ENCODE measurements around the gene SPHK1.
A peak's percentile ranks its signal among the peaks of the same experiment; 100 is the strongest.

Gene SPHK1

GRCh38 chr17:76363107-76363842 is 21.1 kb upstream of the SPHK1 start:
- no peak for DNase-seq

GRCh38 chr17:76365256-76365903 is 19.0 kb upstream of the SPHK1 start:
- DNase-seq = peak; percentile 23

- DNase-seq = no peak
Measured at GRCh38 chr17:76366247-76366646, 18.2 kb upstream of the SPHK1 start.

GRCh38 chr17:76367642-76368041 is 16.8 kb upstream of the SPHK1 start:
- DNase-seq = no peak

- no peak for DNase-seq
Measured at GRCh38 chr17:76368545-76368944, 15.9 kb upstream of the SPHK1 start.

GRCh38 chr17:76369379-76369778 is 15.0 kb upstream of the SPHK1 start:
- DNase-seq = no peak

- DNase-seq = no peak
Measured at GRCh38 chr17:76369804-76370203, 14.6 kb upstream of the SPHK1 start.

GRCh38 chr17:76370261-76370993 is 14.0 kb upstream of the SPHK1 start:
- DNase-seq = peak; percentile 31

GRCh38 chr17:76371656-76372628 is 12.5 kb upstream of the SPHK1 start:
- no peak for DNase-seq

- no peak for DNase-seq
Measured at GRCh38 chr17:76376318-76377133, 7.9 kb upstream of the SPHK1 start.

- no peak for DNase-seq
Measured at GRCh38 chr17:76378548-76379274, 5.7 kb upstream of the SPHK1 start.

GRCh38 chr17:76379275-76379641 is 5.2 kb upstream of the SPHK1 start:
- no peak for DNase-seq

GRCh38 chr17:76379646-76380376 is 4.6 kb upstream of the SPHK1 start:
- no peak for DNase-seq

GRCh38 chr17:76381633-76382350 is 2.6 kb upstream of the SPHK1 start:
- peak; percentile 74 for DNase-seq

GRCh38 chr17:76382351-76382802 is 2.0 kb upstream of the SPHK1 start:
- peak; percentile 58 for DNase-seq

GRCh38 chr17:76382803-76383545 is 1.4 kb upstream of the SPHK1 start:
- peak; percentile 80 for DNase-seq

GRCh38 chr17:76383546-76384221 is 725 bp upstream of the SPHK1 start:
- DNase-seq = peak; percentile 65

Data from suppressor macrophage treated with lipopolysaccharide for 4 hours (primary cell).